HG02610 (cell line): ENCODE results near the gene SEL1L3.

Source experiments
- ATAC-seq: cut with Tn5 transposase; IDR thresholded peaks from one replicate; pipeline ENCODE4 v1.9.1; 2021; ENCODE audit warnings: mild to moderate bottlenecking, moderate library complexity; ENCODE audit not compliant: unreplicated experiment

Gene SEL1L3

GRCh38 chr4:25821267-25821666, 41.5 kb downstream of the SEL1L3 start:
- ATAC-seq: no peak

- ATAC-seq: no peak
These were observed 43.9 kb downstream of the SEL1L3 start for GRCh38 chr4:25818876-25819275.

- no peak for ATAC-seq
These were observed 44.4 kb downstream of the SEL1L3 start for GRCh38 chr4:25818371-25818871.

- no peak for ATAC-seq
These were observed 45.6 kb downstream of the SEL1L3 start for GRCh38 chr4:25817059-25817681.

- no peak for ATAC-seq
These were observed 46.2 kb downstream of the SEL1L3 start for GRCh38 chr4:25816591-25817058.

GRCh38 chr4:25815586-25815985, 47.2 kb downstream of the SEL1L3 start:
- ATAC-seq: no peak

- peak; percentile 80 for ATAC-seq
These were observed 48.3 kb downstream of the SEL1L3 start for GRCh38 chr4:25814301-25815136.

- no peak for ATAC-seq
These were observed 49.2 kb downstream of the SEL1L3 start for GRCh38 chr4:25813448-25814106.

- no peak for ATAC-seq
These were observed 50.9 kb downstream of the SEL1L3 start for GRCh38 chr4:25811841-25812240.

- ATAC-seq: no peak
These were observed 51.5 kb downstream of the SEL1L3 start for GRCh38 chr4:25811374-25811690.

- ATAC-seq: no peak
These were observed 52.1 kb downstream of the SEL1L3 start for GRCh38 chr4:25810461-25811373.

GRCh38 chr4:25809996-25810395, 52.8 kb downstream of the SEL1L3 start:
- ATAC-seq: no peak

GRCh38 chr4:25807102-25807728, 55.6 kb downstream of the SEL1L3 start:
- no peak for ATAC-seq

GRCh38 chr4:25805255-25805860, 57.4 kb downstream of the SEL1L3 start:
- ATAC-seq: no peak

- no peak for ATAC-seq
These were observed 59.0 kb downstream of the SEL1L3 start for GRCh38 chr4:25803720-25804225.

GRCh38 chr4:25801594-25801993, 61.2 kb downstream of the SEL1L3 start:
- ATAC-seq: no peak

GRCh38 chr4:25800245-25800644, 62.5 kb downstream of the SEL1L3 start:
- ATAC-seq: no peak

GRCh38 chr4:25799522-25799921, 63.3 kb downstream of the SEL1L3 start:
- ATAC-seq: no peak

- no peak for ATAC-seq
These were observed 65.7 kb downstream of the SEL1L3 start for GRCh38 chr4:25797136-25797535.
